Small intestine (tissue), 7 donors: Measurements from ENCODE around the gene ZNF524. TPM values are rescaled to one million over a fixed set of nuclear protein-coding genes. Genes with fewer than 3 reads are reported as not detected.
"Not testable (repeated sequence)": the region's sequence is repeated elsewhere in the genome, so short reads cannot be mapped to it uniquely, and the experiment has no call there.

Experiments
- DNase-seq, 2 donors: peaks; one replicate each; pipeline versions ENCODE4 v3.0.0 to v3.0.0-alpha.2; 2013
- FAIRE-seq: peaks from 2 replicates; lab custom pipeline; 2012; peaks lifted over from hg19 to GRCh38; lab: Jason Lieb, UNC
- H3K27ac ChIP-seq, 3 donors: one replicate each; pipeline ENCODE4 v1.5.1; 2013; ENCODE audit warnings: low read length in 2 of 3, mild to moderate bottlenecking in 2 of 3, control low read depth in 1 of 3, inconsistent platforms in 1 of 3, low read depth in 1 of 3, moderate library complexity in 1 of 3
- H3K27me3 ChIP-seq, 3 donors: one replicate each; pipeline ENCODE4 v1.6.1; 2013; ENCODE audit warnings: low read length in 3 of 3, inconsistent platforms in 1 of 3; ENCODE audit not compliant: control insufficient read depth in 3 of 3, insufficient read depth in 3 of 3
- H3K36me3 ChIP-seq, 3 donors: one replicate each; pipeline ENCODE4 v1.6.1; 2013; ENCODE audit warnings: low read length in 3 of 3, inconsistent platforms in 1 of 3, low read depth in 1 of 3, mild to moderate bottlenecking in 1 of 3, moderate library complexity in 1 of 3; ENCODE audit not compliant: control insufficient read depth in 3 of 3, insufficient read depth in 2 of 3
- H3K4me1 ChIP-seq, 3 donors: one replicate each; pipeline ENCODE4 v1.6.1; 2013; ENCODE audit warnings: low read length in 2 of 3, inconsistent platforms in 1 of 3, low read depth in 1 of 3, mild to moderate bottlenecking in 1 of 3, moderate library complexity in 1 of 3; ENCODE audit not compliant: control insufficient read depth in 3 of 3, insufficient read depth in 2 of 3
- H3K4me3 ChIP-seq, 3 donors: one replicate each; pipeline ENCODE4 v1.5.1; 2013; ENCODE audit warnings: low read length in 3 of 3, control low read depth in 1 of 3, inconsistent platforms in 1 of 3, low read depth in 1 of 3, mild to moderate bottlenecking in 1 of 3, moderate library complexity in 1 of 3
- H3K9me3 ChIP-seq, 2 donors: one replicate each; pipeline ENCODE4 v1.6.1; 2013; ENCODE audit warnings: low read depth in 1 of 2, low read length in 1 of 2; ENCODE audit not compliant: control insufficient read depth in 2 of 2, insufficient read depth in 1 of 2
- WGBS, 3 donors: extraction: QIAGEN DNeasy Blood & Tissue Kit; methylation state at CpG; one replicate each; pipeline ENCODE4 v1.1.7; 2013; 5-methylcytosine and 5-hydroxymethylcytosine counted together
- polyA plus RNA-seq, 4 donors: library from polyadenylated mRNA; stranded (reverse) in 3 of 4; unstranded in 1 of 4; fragments of 200-250 nt in 3 of 4; fragments of 120-200 nt in 1 of 4; gene quantifications; one replicate each; pipeline versions ENCODE4 v1.2.1 to v1.2.3, GENCODE V29; 2013
- donor health status: healthy with polysubstance abuse.
- donor health status: control.
- donor health status: control.
- donor health status: Bipolar disorder and iron deficiency.
- donor health status: healthy.

ZNF524 gene
- polyA plus RNA-seq, 4 donors = 23.2 to 63.5 (median 45.7) TPM

GRCh38 chr19:55583897-55584296, 16.2 kb upstream of the ZNF524 start:
- not testable (repeated sequence) for H3K9me3 ChIP-seq, FAIRE-seq
- 84 to 87% (median 84%) methylated on average over 8 of the region's 8 CpGs for WGBS, 3 donors

GRCh38 chr19:55584871-55585270, 15.2 kb upstream of the ZNF524 start:
- 93 to 94% (median 93%) methylated on average over 11 of the region's 11 CpGs for WGBS, 3 donors
- Histone ChIP-seq H3K9me3 (no peaks in the 10 kb centered on the region), H3K4me1 (peaks cover 0 to 13% (median 7%) of the 10 kb centered on the region in 3 donors), H3K4me3 (no peak overlapping the region), H3K27ac (no peak overlapping the region), H3K36me3 (no peaks in the 10 kb centered on the region), H3K27me3 (no peaks in the 10 kb centered on the region)
- DNase-seq = no peak
- FAIRE-seq = no peak

More at GRCh38 chr19:55583897-55584296, 16.2 kb upstream of the ZNF524 start:
- H3K4me1 ChIP-seq = peaks cover 0 to 13% (median 7%) of the 10 kb centered on the region in 3 donors
- not testable (repeated sequence) for H3K4me3 ChIP-seq, H3K27me3 ChIP-seq, H3K36me3 ChIP-seq, DNase-seq, H3K27ac ChIP-seq

- no peak for FAIRE-seq
- peak overlapping the region in 2 of 3 donors; percentile 2 to 40 for H3K4me3 ChIP-seq
- no peaks in the 10 kb centered on the region for H3K9me3 ChIP-seq
- peak in 1 of 2 donors; percentile 89 for DNase-seq
- peak overlapping the region in 2 of 3 donors; percentile 47 to 66 for H3K27ac ChIP-seq
- no peaks in the 10 kb centered on the region for H3K36me3 ChIP-seq
- H3K27me3 ChIP-seq = no peaks in the 10 kb centered on the region
- 2 to 5% (median 3%) methylated on average over 31 to 36 of the region's 36 CpGs for WGBS, 3 donors
- H3K4me1 ChIP-seq = peaks cover 0 to 13% (median 7%) of the 10 kb centered on the region in 3 donors
Observed at GRCh38 chr19:55585658-55586339, 14.3 kb upstream of the ZNF524 start.

GRCh38 chr19:55586976-55587668, 13.0 kb upstream of the ZNF524 start:
- DNase-seq = peak; percentile 90 to 98
- Histone ChIP-seq H3K4me1 (peaks cover 0 to 13% (median 7%) of the 10 kb centered on the region in 3 donors), H3K27ac (peak overlapping the region in 2 of 3 donors; percentile 18 to 22), H3K9me3 (no peaks in the 10 kb centered on the region), H3K36me3 (peaks cover 0 to 11% (median 0%) of the 10 kb centered on the region in 3 donors), H3K4me3 (peak overlapping the region in 1 of 3 donors; percentile 33), H3K27me3 (no peaks in the 10 kb centered on the region)
- 1 to 2% (median 1%) methylated on average over 39 to 40 of the region's 40 CpGs for WGBS, 3 donors
- FAIRE-seq = no peak

GRCh38 chr19:55588738-55589137, 11.3 kb upstream of the ZNF524 start:
- no peak overlapping the region for H3K4me3 ChIP-seq
- FAIRE-seq = no peak
- no peak for DNase-seq
- H3K4me1 ChIP-seq = peaks cover 0 to 13% (median 7%) of the 10 kb centered on the region in 3 donors
- no peak overlapping the region for H3K27ac ChIP-seq
- H3K36me3 ChIP-seq = peaks cover 0 to 20% (median 0%) of the 10 kb centered on the region in 3 donors
- H3K27me3 ChIP-seq = no peaks in the 10 kb centered on the region
- H3K9me3 ChIP-seq = no peaks in the 10 kb centered on the region
- WGBS, 3 donors = 86 to 90% (median 89%) methylated on average over 8 of the region's 8 CpGs

DNA sequence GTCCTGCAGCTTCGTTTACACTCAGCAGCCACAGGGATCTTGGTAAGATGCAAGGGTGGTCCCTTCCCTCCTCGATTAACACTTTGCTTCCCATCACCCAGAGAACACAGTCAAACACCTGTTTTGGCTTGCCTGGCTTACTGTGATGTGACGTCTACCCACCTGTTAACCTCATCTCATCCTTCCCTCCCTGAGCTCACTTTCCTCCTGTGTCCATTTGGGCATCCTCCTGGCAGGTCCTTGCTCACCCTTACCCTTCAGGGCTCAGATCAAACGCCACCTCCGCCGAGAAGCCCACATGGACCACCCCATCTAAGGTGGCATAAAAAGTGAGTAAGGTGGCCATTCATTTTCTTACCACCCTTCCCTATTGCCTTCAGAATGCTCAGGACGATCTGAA, 10.0 kb upstream of the ZNF524 start:
- H3K4me3 ChIP-seq = no peak overlapping the region
- DNase-seq (no peak), FAIRE-seq (no peak)
- peaks cover 0 to 13% (median 7%) of the 10 kb centered on the region in 3 donors for H3K4me1 ChIP-seq
- peaks cover 0 to 29% (median 2%) of the 10 kb centered on the region in 3 donors for H3K36me3 ChIP-seq
- WGBS, 3 donors = 49 to 73% (median 61%) methylated on average over 7 of the region's 7 CpGs
- no peaks in the 10 kb centered on the region for H3K9me3 ChIP-seq
- H3K27ac ChIP-seq = no peak overlapping the region
- no peaks in the 10 kb centered on the region for H3K27me3 ChIP-seq

GRCh38 chr19:55590617-55591016, 9.5 kb upstream of the ZNF524 start:
- Histone ChIP-seq H3K36me3 (peaks cover 0 to 34% (median 4%) of the 10 kb centered on the region in 3 donors), H3K9me3 (no peaks in the 10 kb centered on the region), H3K4me1 (peaks cover 0 to 13% (median 5%) of the 10 kb centered on the region in 3 donors), H3K27me3 (no peaks in the 10 kb centered on the region), H3K4me3 (no peak overlapping the region), H3K27ac (no peak overlapping the region)
- FAIRE-seq (no peak), DNase-seq (peak in 1 of 2 donors; percentile 51)
- WGBS, 3 donors = 62 to 79% (median 70%) methylated on average over 10 of the region's 10 CpGs

GRCh38 chr19:55591555-55591954, 8.5 kb upstream of the ZNF524 start:
- no peaks in the 10 kb centered on the region for H3K27me3 ChIP-seq
- H3K4me1 ChIP-seq = peaks cover 0 to 8% (median 0%) of the 10 kb centered on the region in 3 donors
- WGBS, 3 donors = 84 to 89% (median 86%) methylated on average over 10 of the region's 10 CpGs
- no peak overlapping the region for H3K27ac ChIP-seq
- H3K9me3 ChIP-seq = no peaks in the 10 kb centered on the region
- FAIRE-seq (no peak), DNase-seq (no peak)
- no peak overlapping the region for H3K4me3 ChIP-seq
- H3K36me3 ChIP-seq = peaks cover 3 to 42% (median 4%) of the 10 kb centered on the region in 3 donors
